Measurements from ENCODE around the gene CERT1.
"Not testable (repeated sequence)": the region's sequence is repeated elsewhere in the genome, so short reads cannot be mapped to it uniquely, and the experiment has no call there.

CERT1 gene, protein sequence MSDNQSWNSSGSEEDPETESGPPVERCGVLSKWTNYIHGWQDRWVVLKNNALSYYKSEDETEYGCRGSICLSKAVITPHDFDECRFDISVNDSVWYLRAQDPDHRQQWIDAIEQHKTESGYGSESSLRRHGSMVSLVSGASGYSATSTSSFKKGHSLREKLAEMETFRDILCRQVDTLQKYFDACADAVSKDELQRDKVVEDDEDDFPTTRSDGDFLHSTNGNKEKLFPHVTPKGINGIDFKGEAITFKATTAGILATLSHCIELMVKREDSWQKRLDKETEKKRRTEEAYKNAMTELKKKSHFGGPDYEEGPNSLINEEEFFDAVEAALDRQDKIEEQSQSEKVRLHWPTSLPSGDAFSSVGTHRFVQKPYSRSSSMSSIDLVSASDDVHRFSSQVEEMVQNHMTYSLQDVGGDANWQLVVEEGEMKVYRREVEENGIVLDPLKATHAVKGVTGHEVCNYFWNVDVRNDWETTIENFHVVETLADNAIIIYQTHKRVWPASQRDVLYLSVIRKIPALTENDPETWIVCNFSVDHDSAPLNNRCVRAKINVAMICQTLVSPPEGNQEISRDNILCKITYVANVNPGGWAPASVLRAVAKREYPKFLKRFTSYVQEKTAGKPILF

GRCh38 chr5:75511435-75512382, at the start of gene CERT1, which contains the start of gene POLK:
Gene CERT1 (minus strand): TSS chr5:75511629. CDS start chr5:75511207, 422 bp downstream.
Gene POLK (plus strand): TSS chr5:75511891.
- DNase-seq (ENCODE audit: low read depth): peak; percentile 97
- H3K4me3 ChIP-seq (ENCODE audit: control insufficient read depth, low read depth, low read length): peak within 1 kb of the TSS; percentile 85
- TF ChIP-seq, protein P1, sequence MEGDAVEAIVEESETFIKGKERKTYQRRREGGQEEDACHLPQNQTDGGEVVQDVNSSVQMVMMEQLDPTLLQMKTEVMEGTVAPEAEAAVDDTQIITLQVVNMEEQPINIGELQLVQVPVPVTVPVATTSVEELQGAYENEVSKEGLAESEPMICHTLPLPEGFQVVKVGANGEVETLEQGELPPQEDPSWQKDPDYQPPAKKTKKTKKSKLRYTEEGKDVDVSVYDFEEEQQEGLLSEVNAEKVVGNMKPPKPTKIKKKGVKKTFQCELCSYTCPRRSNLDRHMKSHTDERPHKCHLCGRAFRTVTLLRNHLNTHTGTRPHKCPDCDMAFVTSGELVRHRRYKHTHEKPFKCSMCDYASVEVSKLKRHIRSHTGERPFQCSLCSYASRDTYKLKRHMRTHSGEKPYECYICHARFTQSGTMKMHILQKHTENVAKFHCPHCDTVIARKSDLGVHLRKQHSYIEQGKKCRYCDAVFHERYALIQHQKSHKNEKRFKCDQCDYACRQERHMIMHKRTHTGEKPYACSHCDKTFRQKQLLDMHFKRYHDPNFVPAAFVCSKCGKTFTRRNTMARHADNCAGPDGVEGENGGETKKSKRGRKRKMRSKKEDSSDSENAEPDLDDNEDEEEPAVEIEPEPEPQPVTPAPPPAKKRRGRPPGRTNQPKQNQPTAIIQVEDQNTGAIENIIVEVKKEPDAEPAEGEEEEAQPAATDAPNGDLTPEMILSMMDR (conservative IDR thresholded peaks at IDR 0.05; ENCODE audit: control insufficient read depth, insufficient read depth, low read depth, low read length): no peak

DNA sequence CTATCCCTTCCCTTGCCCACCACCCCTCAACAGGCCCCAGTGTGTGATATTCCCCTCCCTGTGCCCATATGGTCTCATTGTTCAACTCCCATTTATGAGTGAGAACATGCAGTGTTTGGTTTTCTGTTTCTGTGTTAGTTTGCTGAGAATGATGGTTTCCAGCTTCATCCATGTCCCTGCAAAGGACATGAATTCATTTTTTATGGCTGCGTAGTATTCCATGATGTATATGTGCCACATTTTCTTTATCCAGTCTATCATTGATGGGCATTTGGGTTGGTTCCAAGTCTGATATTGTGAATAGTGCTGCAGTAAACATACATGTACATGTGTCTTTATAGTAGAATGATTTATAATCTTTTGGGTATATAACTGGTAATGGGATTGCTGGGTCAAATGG, 49.2 kb upstream of the CERT1 start:
- not testable (repeated sequence) for H3K4me3 ChIP-seq (ENCODE audit: control insufficient read depth, low read depth, low read length); DNase-seq (ENCODE audit: low read depth)

GRCh38 chr5:75558981-75559632, 47.7 kb upstream of the CERT1 start:
- DNase-seq (ENCODE audit: low read depth): peak; percentile 41
- H3K4me3 ChIP-seq (ENCODE audit: control insufficient read depth, low read depth, low read length): no peak overlapping the region

GRCh38 chr5:75558221-75558620, 46.8 kb upstream of the CERT1 start:
- DNase-seq (ENCODE audit: low read depth): no peak
- TF ChIP-seq, protein P1 (conservative IDR thresholded peaks at IDR 0.05; ENCODE audit: control insufficient read depth, insufficient read depth, low read depth, low read length): no peak

More at GRCh38 chr5:75558981-75559632, 47.7 kb upstream of the CERT1 start:
- TF ChIP-seq, protein P1 (conservative IDR thresholded peaks at IDR 0.05; ENCODE audit: control insufficient read depth, insufficient read depth, low read depth, low read length): no peak

GRCh38 chr5:75553358-75553757, 41.9 kb upstream of the CERT1 start:
- DNase-seq (ENCODE audit: low read depth): no peak
- TF ChIP-seq, protein P1 (conservative IDR thresholded peaks at IDR 0.05; ENCODE audit: control insufficient read depth, insufficient read depth, low read depth, low read length): no peak
- no peak overlapping the region for H3K4me3 ChIP-seq (ENCODE audit: control insufficient read depth, low read depth, low read length)

More at GRCh38 chr5:75558221-75558620, 46.8 kb upstream of the CERT1 start:
- H3K4me3 ChIP-seq (ENCODE audit: control insufficient read depth, low read depth, low read length): no peak overlapping the region

- TF ChIP-seq, protein P1 (conservative IDR thresholded peaks at IDR 0.05; ENCODE audit: control insufficient read depth, insufficient read depth, low read depth, low read length): no peak
- no peak for DNase-seq (ENCODE audit: low read depth)
- no peak overlapping the region for H3K4me3 ChIP-seq (ENCODE audit: control insufficient read depth, low read depth, low read length)
Observed at GRCh38 chr5:75552764-75553163, 41.3 kb upstream of the CERT1 start.

Measured in fibroblast of mammary gland (primary cell).